H1 (cell line): ENCODE results near the gene TACC2. TPM values are rescaled to one million over a fixed set of nuclear protein-coding genes. Genes with fewer than 3 reads are reported as not detected.

Experiments
- CTCF ChIA-PET: fragments of 300-600 bp; sonication (Branson Sonifier 250); formaldehyde crosslinking; loops from one replicate; lab custom pipeline; 2021; ENCODE audit not compliant: partially characterized antibody; lab: Charles Lee
- POLR2A ChIA-PET: fragments of 300-600 bp; sonication (Branson Sonifier 250); formaldehyde crosslinking; loops from one replicate; lab custom pipeline; 2021; ENCODE audit warnings: inconsistent platforms; ENCODE audit not compliant: partially characterized antibody; lab: Charles Lee
- DNase-seq, 2 experiments: peaks; one replicate each; pipeline versions ENCODE4 v3.0.0 to v3.0.0-alpha.2; 2010 to 2022; ENCODE audit warnings: low spot score in 2 of 2, low read depth in 1 of 2, mixed read lengths in 1 of 2
- FAIRE-seq: peaks from 2 replicates; lab custom pipeline; 2011; peaks lifted over from hg19 to GRCh38; lab: Jason Lieb, UNC
- H2AFZ ChIP-seq: 2 replicates; pipeline ENCODE4 v1.8.1; 2012; ENCODE audit warnings: low read length, inconsistent platforms
- H2AK5ac ChIP-seq: 2 replicates; pipeline ENCODE4 v1.6.1; 2013; ENCODE audit warnings: low read depth, low read length
- H2BK120ac ChIP-seq: replicated peaks from 2 replicates; pipeline ENCODE3; 2013; ENCODE audit warnings: low read depth, low read length, inconsistent platforms
- H2BK12ac ChIP-seq: 2 replicates; pipeline ENCODE4 v1.6.1; 2013; ENCODE audit warnings: low read depth, low read length
- H2BK15ac ChIP-seq: 2 replicates; pipeline ENCODE4 v1.6.1; 2013; ENCODE audit warnings: low read length
- H2BK20ac ChIP-seq: 2 replicates; pipeline ENCODE4 v1.6.1; 2013; ENCODE audit warnings: low read length
- H2BK5ac ChIP-seq: 2 replicates; pipeline ENCODE4 v1.6.1; 2013; ENCODE audit warnings: low read depth, low read length
- H3K14ac ChIP-seq: 2 replicates; pipeline ENCODE4 v1.6.1; 2013; ENCODE audit warnings: inconsistent platforms; ENCODE audit not compliant: insufficient read length
- H3K18ac ChIP-seq: 2 replicates; pipeline ENCODE4 v1.6.1; 2013; ENCODE audit warnings: low read length; ENCODE audit errors: extremely low read depth
- H3K23ac ChIP-seq: 2 replicates; pipeline ENCODE4 v1.6.1; 2013; ENCODE audit warnings: inconsistent platforms; ENCODE audit not compliant: insufficient read length
- H3K23me2 ChIP-seq: 2 replicates; pipeline ENCODE4 v1.6.1; 2013; ENCODE audit warnings: low read depth, low read length
- H3K27ac ChIP-seq: 2 replicates; pipeline ENCODE4 v1.6.1; 2011; ENCODE audit warnings: low read depth, low read length, inconsistent platforms
- H3K27me3 ChIP-seq, 4 experiments: replicated peaks in 1 of 4; 1 replicate in 1 of 4; 2 replicates in 3 of 4; pipeline versions ENCODE4 v1.6.1 to v1.8.1; 2011 to 2013; ENCODE audit warnings: low read length in 3 of 4, mild to moderate bottlenecking in 3 of 4, inconsistent platforms in 2 of 4, mixed read lengths in 2 of 4, moderate library complexity in 1 of 4; ENCODE audit not compliant: control insufficient read depth in 3 of 4, insufficient read depth in 3 of 4; ENCODE audit errors: extremely low read depth in 1 of 4
- H3K36me3 ChIP-seq, 4 experiments: 2 replicates each; pipeline versions ENCODE4 v1.6.1 to v1.8.1; 2011 to 2013; ENCODE audit warnings: mild to moderate bottlenecking in 4 of 4, low read length in 3 of 4, moderate library complexity in 2 of 4, control low read depth in 1 of 4, inconsistent platforms in 1 of 4; ENCODE audit not compliant: insufficient read depth in 4 of 4, control insufficient read depth in 2 of 4
- H3K4ac ChIP-seq: replicated peaks from 2 replicates; pipeline ENCODE3; 2013; ENCODE audit warnings: low read length, low read depth, mixed read lengths, inconsistent platforms; ENCODE audit not compliant: insufficient read length
- H3K4me1 ChIP-seq, 4 experiments: replicated peaks in 1 of 4; 1 replicate in 1 of 4; 2 replicates in 3 of 4; pipeline versions ENCODE4 v1.6.1 to v1.8.1; 2011 to 2013; ENCODE audit warnings: low read length in 3 of 4, inconsistent platforms in 2 of 4, mixed read lengths in 1 of 4; ENCODE audit not compliant: insufficient read depth in 4 of 4, control insufficient read depth in 3 of 4
- H3K4me2 ChIP-seq, 2 experiments: 2 replicates each; pipeline versions ENCODE4 v1.6.1 to v1.8.1; 2011 to 2013; ENCODE audit warnings: low read depth in 2 of 2, low read length in 2 of 2, control low read depth in 1 of 2, inconsistent platforms in 1 of 2, mild to moderate bottlenecking in 1 of 2; ENCODE audit not compliant: insufficient read depth in 1 of 2
- H3K4me3 ChIP-seq, 4 experiments: fragments of 200-600, 300-600 bp in 1 of 4; sonication (generic), shearing (Covaris generic), sonication (Bioruptor Twin) in 1 of 4; 2 replicates each; pipeline versions ENCODE4 v1.5.1 to v1.8.1; 2011 to 2016; ENCODE audit warnings: low read length in 4 of 4, low read depth in 3 of 4, control low read depth in 2 of 4, inconsistent platforms in 2 of 4, mild to moderate bottlenecking in 2 of 4, mixed read lengths in 1 of 4, moderate library complexity in 1 of 4; ENCODE audit not compliant: insufficient read depth in 2 of 4; ENCODE audit errors: extremely low read depth in 1 of 4
- H3K56ac ChIP-seq: replicated peaks from 2 replicates; pipeline ENCODE3; 2013; ENCODE audit warnings: low read depth, mild to moderate bottlenecking, mixed read lengths, low read length, inconsistent platforms; ENCODE audit not compliant: insufficient read length
- H3K79me1 ChIP-seq: 2 replicates; pipeline ENCODE4 v1.6.1; 2013; ENCODE audit warnings: low read depth, low read length, control low read depth
- H3K79me2 ChIP-seq, 2 experiments: 2 replicates each; pipeline versions ENCODE4 v1.6.1 to v1.8.1; 2012 to 2013; ENCODE audit warnings: low read length in 2 of 2, mild to moderate bottlenecking in 2 of 2, inconsistent platforms in 1 of 2; ENCODE audit not compliant: insufficient read depth in 2 of 2, control insufficient read depth in 1 of 2
- H3K9ac ChIP-seq, 4 experiments: replicated peaks in 1 of 4; 1 replicate in 1 of 4; 2 replicates in 3 of 4; pipeline versions ENCODE4 v1.6.1 to v1.8.1; 2011 to 2013; ENCODE audit warnings: low read depth in 3 of 4, low read length in 3 of 4, control low read depth in 2 of 4, mild to moderate bottlenecking in 2 of 4, moderate library complexity in 2 of 4, inconsistent platforms in 1 of 4; ENCODE audit errors: extremely low read depth in 1 of 4
- H3K9me3 ChIP-seq, 2 experiments: 2 replicates each; pipeline versions ENCODE4 v1.6.1 to v1.8.1; 2012 to 2013; ENCODE audit warnings: mild to moderate bottlenecking in 2 of 2, moderate library complexity in 2 of 2, control low read depth in 1 of 2, inconsistent platforms in 1 of 2, low read depth in 1 of 2, low read length in 1 of 2, mixed read lengths in 1 of 2; ENCODE audit not compliant: insufficient read depth in 2 of 2
- H4K20me1 ChIP-seq, 2 experiments: replicated peaks in 1 of 2; 2 replicates each; pipeline versions ENCODE3 to v1.8.1; 2011 to 2013; ENCODE audit warnings: inconsistent platforms in 2 of 2, low read length in 2 of 2, mild to moderate bottlenecking in 1 of 2; ENCODE audit not compliant: insufficient read depth in 2 of 2, control insufficient read depth in 1 of 2
- H4K5ac ChIP-seq: 2 replicates; pipeline ENCODE4 v1.6.1; 2013; ENCODE audit warnings: low read length, low read depth, mixed read lengths, inconsistent platforms; ENCODE audit not compliant: insufficient read length
- H4K8ac ChIP-seq: 2 replicates; pipeline ENCODE4 v1.8.0; 2013; ENCODE audit warnings: mild to moderate bottlenecking, moderate library complexity, low read length, inconsistent platforms; ENCODE audit not compliant: insufficient read depth; ENCODE audit errors: extremely low read depth
- H4K91ac ChIP-seq: replicated peaks from 2 replicates; pipeline ENCODE3; 2013; ENCODE audit warnings: low read length, mixed read lengths, inconsistent platforms; ENCODE audit not compliant: insufficient read length
- FOSL1 ChIP-seq: IDR thresholded peaks from 2 replicates; pipeline ENCODE4 v1.6.1; 2011; ENCODE audit warnings: mild to moderate bottlenecking, low read depth, low read length, moderate library complexity; ENCODE audit not compliant: insufficient read depth
- MAFK ChIP-seq: IDR thresholded peaks from 2 replicates; pipeline ENCODE4 v1.6.1; 2012; ENCODE audit warnings: low read depth, mild to moderate bottlenecking, improper control_type of control experiment, low read length
- PHF8 ChIP-seq: fragments of 200-600 bp; sonication (generic); conservative IDR thresholded peaks from 2 replicates; pipeline ENCODE4 v1.7.1; 2012; ENCODE audit warnings: low read depth, mild to moderate bottlenecking, inconsistent platforms, low read length, moderate library complexity
- RNF2 ChIP-seq: fragments of 200-900, 300-1000 bp; sonication (generic); IDR thresholded peaks from 2 replicates; pipeline ENCODE4 v1.7.1; 2016; ENCODE audit warnings: borderline replicate concordance, low read depth, mild to moderate bottlenecking, antibody characterized with exemption, low read length; ENCODE audit not compliant: poor library complexity, severe bottlenecking; ENCODE audit errors: missing control alignments
- WGBS, 2 experiments: shearing (Covaris generic) in 1 of 2; methylation state at CpG; one replicate each; pipeline versions ENCODE4 v1.1.6 to v1.1.7; 2013 to 2015; ENCODE audit warnings: low lambda C conversion rate in 2 of 2, mixed read lengths in 2 of 2, inconsistent platforms in 1 of 2, low coverage in 1 of 2, missing lambda C conversion rate in 1 of 2; ENCODE audit not compliant: insufficient replicate concordance in 2 of 2, insufficient coverage in 1 of 2, insufficient read length in 1 of 2; ENCODE audit errors: extremely low coverage in 1 of 2, missing lambda C conversion rate in 1 of 2; 5-methylcytosine and 5-hydroxymethylcytosine counted together
- polyA plus RNA-seq, 7 experiments: library from polyadenylated mRNA; depleted of rRNA in 3 of 7; stranded (reverse) in 5 of 7; unstranded in 2 of 7; fragments of >200 nt in 5 of 7; fragments of 200-250 nt in 2 of 7; gene quantifications; 1 replicate in 5 of 7; 2 replicates in 1 of 7; 4 replicates in 1 of 7; pipeline versions ENCODE4 v1.2.1 to v1.2.3, GENCODE V29; 2011 to 2013; ENCODE audit warnings: missing spikeins in 2 of 7, mixed read lengths in 2 of 7
- total RNA-seq: library from RNA; stranded (reverse); fragmentation: NEBNext Ultra II Directional; extraction: Animal tissue kit (Norgen Biotek cat#: 25700); gene quantifications from 2 replicates; pipeline ENCODE4 v1.2.1, GENCODE V29; 2021

Gene TACC2
- total and polyA plus RNA-seq, 2 of the 8 experiments (the other 6 are each of a cell fraction or from before 2014, with no cell fraction given) = 21.2 to 46.6 TPM

DNA sequence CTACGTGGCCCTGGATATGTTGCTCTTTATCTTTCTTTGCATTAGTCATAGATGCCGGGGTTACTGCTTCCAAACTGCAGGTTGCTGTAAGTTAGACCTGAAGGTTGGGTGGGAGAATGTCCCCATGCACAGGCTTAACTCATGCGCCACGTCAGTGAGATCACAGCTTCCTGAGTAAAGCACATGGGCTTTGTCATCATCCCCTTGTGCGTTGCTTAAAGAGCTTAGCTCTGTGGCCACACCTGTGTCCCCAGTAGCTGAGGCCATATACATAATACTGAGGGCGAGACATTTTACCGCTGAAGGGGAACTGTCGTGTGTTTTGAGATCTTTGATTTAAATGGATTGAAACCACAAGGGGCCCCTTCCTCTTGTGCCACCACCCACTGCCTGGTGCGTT, 236.4 kb downstream of the TACC2 start:
- H3K56ac ChIP-seq = no peak overlapping the region
- H2BK12ac ChIP-seq = no peak overlapping the region
- no peaks in the 10 kb centered on the region for H3K9me3 ChIP-seq
- no peak overlapping the region for H3K4me2 ChIP-seq
- H3K23ac ChIP-seq = no peak overlapping the region
- no peaks in the 10 kb centered on the region for H3K4me1 ChIP-seq
- H3K4ac ChIP-seq = no peak overlapping the region
- H3K4me3 ChIP-seq = no peak overlapping the region
- H2BK20ac ChIP-seq = no peak overlapping the region
- H3K79me1 ChIP-seq = no peaks in the 10 kb centered on the region
- no peak overlapping the region for H2BK15ac ChIP-seq
- no peak overlapping the region for H2AFZ ChIP-seq
- no peak overlapping the region for H4K91ac ChIP-seq
- DNase-seq = no peak
- H3K36me3 ChIP-seq = peaks cover 19 to 81% (median 51%) of the 10 kb centered on the region in 4 experiments; a peak in 7 of 8 replicates
- CTCF ChIA-PET = interaction anchor here (0.8 to 1.0 kb wide), 2 partner anchors 14 to 82 kb away, joined by 3 read pairs; no protein-coding TSS in a partner anchor
- H3K23me2 ChIP-seq = no peaks in the 10 kb centered on the region
- H3K18ac ChIP-seq = no peak overlapping the region
- no peak overlapping the region for H3K14ac ChIP-seq
- POLR2A ChIA-PET = no interaction called here
- peak overlapping the region in 1 of 4 experiments; percentile 18; a peak in 1 of 7 replicates for H3K9ac ChIP-seq
- H4K20me1 ChIP-seq = peaks cover 6 to 7% of the 10 kb centered on the region in 2 experiments
- H2AK5ac ChIP-seq = no peak overlapping the region
- H2BK5ac ChIP-seq = no peak overlapping the region
- H3K27me3 ChIP-seq = no peaks in the 10 kb centered on the region
- no peak for FAIRE-seq
- WGBS, 2 experiments = 90% methylated on average over 9 of the region's 9 CpGs; no CpG with 5 or more reads in 1 of the 2 experiments
- H3K79me2 ChIP-seq = no peaks in the 10 kb centered on the region
- no peak overlapping the region for H3K27ac ChIP-seq
- no peak overlapping the region for H4K8ac ChIP-seq
- H4K5ac ChIP-seq = no peak overlapping the region
- no peak overlapping the region for H2BK120ac ChIP-seq
- TF ChIP-seq MAFK = no peak
- TF ChIP-seq PHF8 = no peak
- TF ChIP-seq RNF2 = no peak
- no peak for TF ChIP-seq FOSL1
